Activated CD8-positive, alpha-beta memory T cell treated with anti-CD3 and anti-CD28 coated beads, Interleukin-2, amount 50 U/mL, for 4 hours (primary cell): Measurements from ENCODE around the gene DBP.
A peak's percentile ranks its signal among the peaks of the same experiment; 100 is the strongest.
"Not testable (repeated sequence)": the region's sequence is repeated elsewhere in the genome, so short reads cannot be mapped to it uniquely, and the experiment has no call there.

Experiments
- DNase-seq: peaks from one replicate; pipeline ENCODE4 v3.0.0-alpha.2; 2020

DBP gene, protein sequence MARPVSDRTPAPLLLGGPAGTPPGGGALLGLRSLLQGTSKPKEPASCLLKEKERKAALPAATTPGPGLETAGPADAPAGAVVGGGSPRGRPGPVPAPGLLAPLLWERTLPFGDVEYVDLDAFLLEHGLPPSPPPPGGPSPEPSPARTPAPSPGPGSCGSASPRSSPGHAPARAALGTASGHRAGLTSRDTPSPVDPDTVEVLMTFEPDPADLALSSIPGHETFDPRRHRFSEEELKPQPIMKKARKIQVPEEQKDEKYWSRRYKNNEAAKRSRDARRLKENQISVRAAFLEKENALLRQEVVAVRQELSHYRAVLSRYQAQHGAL

DNA sequence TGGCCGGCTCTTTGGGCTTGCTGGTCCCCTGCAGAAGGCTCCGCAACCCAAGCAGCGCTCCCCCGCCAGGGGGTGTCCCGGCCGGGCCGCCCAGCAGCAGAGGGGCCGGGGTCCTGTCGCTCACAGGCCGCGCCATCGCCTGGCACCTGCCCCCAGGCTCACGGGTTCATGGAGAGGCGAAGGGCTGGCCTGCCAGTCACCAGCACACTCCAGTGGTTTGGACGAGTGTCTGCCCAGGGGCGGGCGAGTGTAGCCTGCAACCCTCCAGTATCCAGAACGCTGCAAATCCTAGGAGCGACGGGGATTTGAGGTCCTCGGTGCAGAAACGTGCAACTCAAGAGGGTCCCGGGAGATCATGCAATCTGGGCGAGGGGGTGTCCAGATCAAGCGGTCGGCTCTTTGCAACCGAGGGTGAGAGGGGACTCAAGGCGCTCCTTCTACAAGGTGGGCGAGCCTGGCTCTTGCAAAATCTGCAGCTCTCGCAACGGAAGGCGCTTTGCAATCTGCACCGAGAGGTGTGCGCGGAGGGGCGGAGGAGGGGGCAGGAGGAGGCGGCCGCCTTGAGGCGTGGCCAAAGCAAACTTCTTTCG, at the start of gene DBP:
Gene DBP, minus strand, starts transcription at position 521 of the 590 bp plus-strand sequence. Its CDS starts 385 bp downstream, at position 136.
- DNase-seq = peak; percentile 52

DNA sequence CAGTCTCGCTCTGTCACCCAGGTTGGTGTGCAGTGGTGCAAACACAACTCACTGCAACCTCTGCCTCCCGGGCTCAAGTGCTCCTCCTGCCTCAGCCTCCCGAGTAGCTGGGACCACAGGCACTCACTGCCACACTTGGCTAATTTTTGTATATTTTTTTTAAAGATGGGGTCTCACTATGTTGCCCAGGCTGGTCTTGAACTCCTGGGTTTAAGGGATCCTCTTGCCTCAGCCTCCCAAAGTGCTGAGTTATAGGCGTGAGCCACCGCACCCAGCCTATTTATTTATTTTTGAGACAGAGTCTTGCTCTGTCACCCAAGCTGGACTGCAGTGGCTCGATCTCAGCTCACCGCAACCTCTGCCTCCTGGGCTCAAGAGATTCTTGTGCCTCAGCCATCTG, 49.5 kb upstream of the DBP start:
- DNase-seq = not testable (repeated sequence)

DNA sequence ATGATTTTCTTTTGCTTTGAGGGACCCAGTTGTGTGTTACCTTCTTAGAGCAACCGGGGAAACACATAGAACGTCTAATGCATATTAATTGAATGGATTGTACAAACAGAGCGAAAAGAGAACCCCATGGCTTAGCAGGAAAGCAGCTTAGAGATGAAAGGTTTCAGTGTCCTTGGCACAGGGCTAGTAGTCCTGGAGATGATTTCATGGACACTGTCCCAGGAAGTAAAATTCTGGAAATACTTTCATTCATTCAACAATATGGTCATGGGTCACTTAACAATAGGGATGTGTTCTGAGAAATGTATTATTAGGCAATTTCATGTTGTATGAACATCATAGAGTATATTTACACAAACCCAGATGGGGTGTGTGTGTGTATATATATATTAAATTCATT, 48.9 kb upstream of the DBP start:
- no peak for DNase-seq

DNA sequence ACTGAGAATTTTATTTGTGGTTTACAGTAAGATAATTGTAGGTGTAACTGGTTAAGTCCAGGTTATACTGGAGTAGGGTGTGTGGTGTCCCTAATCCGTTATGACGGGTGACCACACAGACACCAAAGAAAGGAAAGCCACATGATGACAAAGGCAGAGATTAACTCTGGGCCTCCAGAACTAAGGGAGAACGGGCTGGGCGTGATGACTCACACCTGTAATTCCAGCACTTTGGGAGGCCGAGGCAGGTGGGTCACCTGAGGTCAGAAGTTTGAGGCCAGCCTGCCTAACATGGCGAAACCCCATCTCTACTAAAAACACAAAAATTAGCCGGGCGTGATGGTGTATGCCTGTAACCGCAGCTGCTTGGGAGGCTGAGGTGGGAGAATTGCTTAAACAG, 48.4 kb upstream of the DBP start:
- DNase-seq = no peak

DNA sequence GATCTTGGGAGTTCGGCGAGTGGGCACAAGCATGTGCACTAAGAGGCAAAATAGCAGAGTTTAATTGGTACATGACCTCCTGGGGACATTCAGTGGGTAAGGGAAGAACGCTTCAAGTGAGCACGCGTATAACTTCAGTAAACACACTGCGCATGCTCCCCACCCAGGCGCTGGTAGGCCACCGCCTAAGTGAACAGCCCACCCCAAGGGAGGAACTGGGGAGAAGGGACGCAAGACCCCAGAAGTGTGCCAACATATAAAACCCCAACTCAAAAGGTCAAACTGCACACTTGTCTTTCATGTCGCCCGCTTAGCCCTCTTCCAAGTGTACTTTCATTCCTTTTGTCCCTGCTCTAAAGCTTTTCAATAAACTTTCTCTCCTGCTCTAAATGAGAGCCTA, 46.2 kb upstream of the DBP start:
- peak; percentile 43 for DNase-seq

DNA sequence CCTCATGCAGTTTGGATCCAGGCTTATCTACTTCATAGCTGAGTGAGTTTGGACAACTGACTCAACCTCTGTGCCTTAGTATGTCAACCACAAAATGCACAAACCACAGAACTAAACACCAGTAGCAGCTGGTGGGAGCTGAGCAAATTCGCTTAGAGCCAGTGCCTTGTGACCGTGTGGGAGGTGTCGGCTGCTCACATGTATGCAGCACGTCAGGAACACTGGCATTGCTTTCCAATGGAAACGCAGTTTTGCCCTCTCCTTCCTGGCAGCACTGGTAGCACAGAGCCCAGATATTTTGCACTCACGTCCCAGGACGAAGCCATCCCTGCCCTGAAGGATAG, 43.9 kb upstream of the DBP start:
- no peak for DNase-seq

DNA sequence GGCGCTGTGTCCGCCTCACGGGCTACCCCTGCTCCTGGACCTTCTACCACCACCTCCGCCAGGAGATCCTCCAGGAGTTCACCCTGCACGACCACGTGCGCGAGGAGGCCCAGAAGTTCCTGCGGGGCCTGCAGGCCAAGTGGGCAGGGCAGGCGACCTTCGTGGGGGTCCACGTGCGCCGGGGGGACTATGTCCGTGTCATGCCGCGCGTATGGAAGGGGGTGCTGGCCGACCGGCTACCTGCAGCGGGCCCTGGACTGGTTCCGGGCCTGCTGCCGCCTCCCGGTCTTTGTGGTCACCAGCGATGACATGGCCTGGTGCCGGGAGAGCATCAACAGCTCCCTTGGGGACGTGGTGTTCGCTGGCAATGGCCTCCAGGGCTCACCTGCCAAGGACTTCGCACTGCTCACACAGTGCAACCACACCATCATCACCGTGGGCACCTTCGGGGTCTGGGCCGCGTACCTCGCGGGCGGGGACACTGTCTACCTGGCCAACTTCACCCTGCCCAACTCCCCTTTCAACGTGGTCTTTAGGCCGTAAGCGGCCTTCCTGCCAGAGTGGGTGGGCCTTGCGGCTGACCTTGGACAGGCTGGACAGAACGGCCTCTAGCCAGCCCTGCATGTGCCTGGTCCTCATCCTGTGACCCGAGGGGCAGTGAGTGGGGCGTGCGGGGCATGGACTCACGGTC, 43.4 kb upstream of the DBP start:
- no peak for DNase-seq

DNA sequence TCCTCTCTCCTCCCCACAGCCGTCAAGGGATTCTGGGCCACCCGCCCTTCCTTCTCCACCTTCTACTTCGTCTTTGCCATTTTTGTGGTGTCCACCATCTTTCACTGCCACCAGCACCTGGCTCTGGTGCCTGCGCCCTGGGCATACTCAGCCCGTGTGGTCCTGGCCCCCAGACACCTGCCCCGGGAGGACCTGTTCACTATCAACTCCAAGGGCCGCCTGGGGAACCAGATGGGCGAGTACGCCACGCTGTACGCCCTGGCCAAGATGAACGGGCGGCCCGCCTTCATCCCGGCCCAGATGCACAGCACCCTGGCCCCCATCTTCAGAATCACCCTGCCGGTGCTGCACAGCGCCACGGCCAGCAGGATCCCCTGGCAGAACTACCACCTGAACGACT, 42.8 kb upstream of the DBP start:
- DNase-seq = not testable (repeated sequence)

DNA sequence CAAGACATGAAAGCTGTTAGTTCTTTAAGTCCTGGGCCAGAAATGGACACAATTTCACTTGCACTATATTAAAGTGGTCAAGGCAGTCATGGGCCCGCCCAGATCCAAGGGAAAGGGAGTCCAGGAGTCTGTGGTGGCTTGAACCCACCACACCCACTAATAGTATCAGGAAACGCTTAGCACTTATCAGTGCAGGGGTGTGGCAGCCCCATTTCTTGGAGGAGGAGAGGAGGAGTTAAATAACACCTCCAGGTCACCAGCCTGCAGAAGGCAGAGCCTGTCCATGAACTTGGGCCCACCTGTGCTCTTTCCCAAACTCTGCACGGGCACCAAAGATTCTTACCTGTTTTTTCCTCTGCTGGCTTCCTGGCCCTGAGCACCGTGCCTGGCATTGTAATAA, 41.0 kb upstream of the DBP start:
- DNase-seq = no peak

DNA sequence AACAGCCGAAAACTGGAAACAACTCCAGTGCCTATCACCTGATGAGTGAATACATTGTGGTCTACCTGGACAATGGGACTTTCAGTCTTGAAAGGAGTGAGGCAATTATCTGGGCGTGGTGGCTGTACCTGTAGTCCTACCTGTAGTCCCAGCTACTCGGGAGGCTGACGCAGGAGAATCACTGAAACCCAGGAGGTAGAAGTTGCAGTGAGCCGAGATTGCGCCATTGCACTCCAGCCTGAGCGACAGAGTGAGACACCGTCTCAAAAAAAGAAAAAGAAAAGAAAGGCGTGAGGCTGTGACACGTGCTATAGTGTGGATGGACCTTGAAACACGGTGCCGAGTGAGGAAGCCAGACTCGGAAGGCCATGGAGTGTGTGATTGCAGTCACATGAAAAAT, 39.7 kb upstream of the DBP start:
- DNase-seq = no peak

DNA sequence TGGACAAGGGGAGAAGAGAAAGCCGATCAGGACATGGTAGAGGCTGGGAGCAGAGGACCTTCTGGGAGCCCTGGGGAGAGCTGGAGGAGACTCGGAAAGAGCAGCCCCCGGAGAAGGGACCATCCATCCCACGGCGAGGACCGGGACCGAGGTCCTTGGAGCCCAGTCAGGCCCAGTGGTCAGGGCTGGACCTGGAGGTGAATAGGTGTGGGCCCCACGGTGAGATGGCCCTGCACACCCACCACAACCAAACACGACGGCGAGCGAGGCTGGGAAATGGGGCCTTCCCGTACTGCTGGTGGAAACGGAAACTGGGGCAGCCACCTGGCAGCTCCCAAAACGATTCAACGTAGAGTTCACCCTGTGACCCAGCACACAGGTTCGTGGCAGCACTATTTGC, 39.3 kb upstream of the DBP start:
- DNase-seq = no peak

DNA sequence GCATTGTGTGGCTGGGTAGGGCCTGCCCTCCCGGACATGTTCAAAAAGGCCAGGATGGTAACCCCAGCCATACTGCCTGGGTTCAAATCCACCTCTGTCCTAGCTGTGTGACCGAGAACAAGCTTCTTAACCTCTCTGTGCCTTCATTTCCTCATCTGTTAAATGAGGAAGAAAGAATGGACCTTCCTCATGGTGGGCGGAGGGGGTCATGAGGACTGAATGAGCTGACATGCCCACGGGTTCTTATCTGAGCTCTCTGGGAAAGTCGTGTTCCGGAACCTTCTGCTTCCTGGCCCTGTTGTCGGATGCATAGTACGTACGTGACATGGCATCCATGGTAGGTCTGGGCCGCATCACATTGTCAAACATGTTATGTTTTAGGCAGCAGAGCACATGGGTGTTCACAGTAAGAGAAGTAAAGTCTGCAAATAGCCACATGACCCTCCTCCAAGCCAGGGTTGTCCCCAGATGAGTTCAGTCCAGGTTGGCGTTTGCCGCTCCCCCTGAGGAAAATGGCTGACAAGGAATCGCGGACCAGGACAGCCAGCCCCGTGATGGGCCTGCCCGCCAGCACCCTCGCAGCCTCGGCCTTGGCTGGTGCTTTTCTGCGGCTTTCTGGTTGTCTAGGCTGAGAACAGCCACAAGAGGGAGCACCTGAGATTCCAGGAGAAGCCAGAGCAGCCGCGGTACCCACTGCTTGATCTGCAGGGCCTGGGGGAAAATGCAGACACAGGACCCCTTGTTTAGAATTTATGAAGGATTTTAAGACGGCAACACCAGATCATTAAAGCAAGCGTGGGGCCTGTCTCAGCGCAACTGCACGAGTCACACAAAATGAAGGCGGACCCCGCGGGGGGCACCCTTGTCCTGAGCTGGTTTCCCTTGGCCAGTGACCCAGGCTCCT, 38.0 kb upstream of the DBP start:
- DNase-seq = peak; percentile 71

DNA sequence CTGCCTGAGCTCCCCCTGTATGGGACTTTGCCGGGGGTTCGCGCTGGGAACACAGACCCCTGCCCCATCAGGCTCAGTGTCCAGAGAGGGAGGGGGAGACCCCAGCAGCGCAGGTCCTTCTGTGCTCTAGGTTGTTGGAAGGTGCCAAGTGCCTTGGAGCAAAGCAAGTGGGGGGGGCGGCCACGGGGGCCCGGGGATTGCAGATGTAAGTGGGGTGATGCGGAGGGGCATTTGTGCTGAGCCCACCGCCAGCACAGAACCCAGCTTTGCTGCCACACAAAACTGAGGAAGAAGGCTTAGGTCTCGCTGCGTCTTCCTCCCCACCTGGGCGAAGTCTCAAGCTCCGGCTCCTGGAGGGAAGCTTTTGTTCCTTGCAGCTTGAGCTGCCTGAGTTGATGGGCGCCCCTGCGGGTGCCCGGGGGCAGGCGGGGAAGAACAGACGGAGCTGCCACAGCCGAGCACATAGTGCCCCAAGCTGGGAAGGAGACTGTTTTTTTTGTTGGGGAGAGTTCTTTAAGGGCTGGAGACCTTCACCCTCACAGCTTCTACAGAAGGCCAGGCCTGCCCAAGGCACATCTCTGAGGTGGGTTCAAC, 37.1 kb upstream of the DBP start:
- no peak for DNase-seq

DNA sequence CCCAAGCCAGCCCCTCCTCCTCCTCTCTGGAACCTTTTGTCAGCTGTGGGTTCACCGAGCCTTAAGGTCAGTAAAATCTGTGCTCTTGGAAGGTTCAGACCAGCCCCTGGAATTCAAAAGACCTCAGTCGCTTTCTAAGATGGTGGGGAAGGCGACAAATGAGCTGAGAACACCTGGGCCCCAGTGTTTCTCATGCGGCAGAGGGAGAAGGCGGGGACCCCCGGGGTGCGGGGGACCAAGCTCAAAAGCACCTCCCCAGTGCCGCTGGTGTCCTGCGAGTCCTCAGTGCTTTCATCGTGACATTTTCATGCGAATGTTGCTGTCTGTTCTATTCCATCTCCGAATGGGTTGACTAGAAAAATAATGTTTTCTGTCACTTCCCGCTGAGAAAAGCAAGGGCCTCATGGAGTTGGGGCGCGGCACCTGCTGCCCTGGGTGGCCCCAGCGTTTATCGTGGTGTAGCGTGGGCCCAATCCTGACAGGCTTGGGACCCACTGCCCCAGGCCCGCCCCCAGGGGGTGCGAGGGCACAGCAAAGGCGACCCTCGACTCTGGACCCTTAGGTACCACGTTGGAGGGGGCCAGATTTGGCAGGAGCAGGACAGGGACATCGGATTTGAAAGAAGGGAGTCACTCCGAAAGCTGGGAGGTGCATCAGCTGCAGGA, 36.4 kb upstream of the DBP start:
- DNase-seq = no peak

DNA sequence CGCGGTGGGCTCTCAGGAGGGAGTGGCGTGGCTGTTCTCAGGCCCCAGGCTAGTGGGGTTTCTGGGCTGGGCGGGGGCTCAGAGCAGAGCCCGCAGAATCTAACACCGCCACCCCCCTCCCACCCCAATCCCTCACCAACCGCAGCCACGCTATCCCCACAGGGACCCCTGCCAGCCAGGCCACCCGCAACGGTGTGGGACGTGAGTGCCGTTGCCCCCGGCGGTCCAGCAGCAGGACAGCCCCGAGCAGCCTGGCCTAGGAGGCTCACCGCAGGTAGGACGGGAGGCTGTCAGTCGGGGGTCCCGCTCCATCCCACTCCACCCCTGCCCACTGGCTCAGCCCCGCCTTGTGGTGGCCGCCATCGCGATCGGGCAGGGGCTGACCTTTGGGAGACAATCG, 35.8 kb upstream of the DBP start, which contains the start of gene NTN5:
Gene NTN5, minus strand, starts transcription at position 24 of the 400 bp plus-strand sequence. CDS start 2,031 bp downstream, outside the sequence.
- no peak for DNase-seq

DNA sequence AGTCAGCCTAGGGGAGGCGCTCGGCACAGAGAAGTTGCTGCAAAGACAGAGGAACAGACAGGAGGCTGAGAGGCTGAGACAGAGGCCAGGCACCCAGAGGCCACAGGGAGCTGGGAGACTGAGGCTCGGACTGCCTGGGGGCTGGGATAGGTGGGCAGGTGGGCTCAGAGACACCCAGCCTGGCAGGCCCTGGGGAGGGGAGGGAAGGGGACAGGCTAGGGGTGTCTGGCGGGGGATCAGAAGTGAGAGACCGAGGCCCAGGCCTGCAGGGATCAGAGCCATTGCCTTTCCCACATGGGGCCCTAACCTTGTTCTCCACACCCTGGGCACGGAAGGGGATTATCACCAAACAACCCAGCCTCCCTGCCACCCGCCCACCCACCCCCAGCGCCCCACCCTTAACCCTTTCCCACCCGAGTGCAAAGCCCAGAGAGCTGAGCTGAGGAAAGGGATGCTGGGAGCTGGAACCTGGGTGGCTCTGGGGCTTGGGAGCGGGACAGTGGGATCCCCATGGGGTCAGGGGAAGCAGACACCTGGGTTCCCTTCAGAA, 34.3 kb upstream of the DBP start:
- DNase-seq = no peak

DNA sequence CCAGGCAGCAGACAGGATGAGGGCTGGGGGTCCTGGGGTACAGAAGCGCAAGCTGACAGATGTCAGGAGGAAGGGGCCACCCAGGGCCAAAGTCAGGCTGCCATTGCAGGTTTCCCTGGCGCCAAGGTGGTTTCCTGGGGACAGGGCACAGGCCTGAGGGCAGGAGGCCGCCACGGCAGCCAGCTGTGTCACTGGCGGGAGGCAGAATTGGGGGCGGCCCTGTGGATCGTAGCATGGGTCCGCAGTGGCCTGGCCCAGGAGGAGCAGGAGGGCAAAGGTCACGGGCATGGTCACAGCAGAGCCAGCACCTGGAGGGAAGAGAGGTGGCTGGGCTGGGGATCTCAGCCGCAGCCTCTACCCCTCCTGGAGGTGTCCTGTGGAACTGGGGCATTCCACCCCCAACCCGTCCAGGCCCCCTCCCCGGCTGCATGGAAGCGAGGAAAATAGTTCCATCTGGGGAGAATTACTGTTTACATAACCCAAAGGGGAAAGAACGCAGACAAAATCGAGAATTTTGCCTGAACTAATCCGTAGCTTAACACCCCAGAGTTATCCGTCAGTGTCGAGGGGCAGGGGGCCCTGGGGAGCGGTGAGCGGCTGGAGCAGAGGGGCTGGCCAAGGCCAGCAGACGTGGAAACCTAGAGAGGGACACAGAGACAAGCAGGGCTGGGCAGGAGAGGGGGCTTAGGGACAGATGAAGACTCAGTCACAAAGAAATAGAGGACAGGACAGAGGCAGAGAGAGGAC, 33.7 kb upstream of the DBP start:
- no peak for DNase-seq

DNA sequence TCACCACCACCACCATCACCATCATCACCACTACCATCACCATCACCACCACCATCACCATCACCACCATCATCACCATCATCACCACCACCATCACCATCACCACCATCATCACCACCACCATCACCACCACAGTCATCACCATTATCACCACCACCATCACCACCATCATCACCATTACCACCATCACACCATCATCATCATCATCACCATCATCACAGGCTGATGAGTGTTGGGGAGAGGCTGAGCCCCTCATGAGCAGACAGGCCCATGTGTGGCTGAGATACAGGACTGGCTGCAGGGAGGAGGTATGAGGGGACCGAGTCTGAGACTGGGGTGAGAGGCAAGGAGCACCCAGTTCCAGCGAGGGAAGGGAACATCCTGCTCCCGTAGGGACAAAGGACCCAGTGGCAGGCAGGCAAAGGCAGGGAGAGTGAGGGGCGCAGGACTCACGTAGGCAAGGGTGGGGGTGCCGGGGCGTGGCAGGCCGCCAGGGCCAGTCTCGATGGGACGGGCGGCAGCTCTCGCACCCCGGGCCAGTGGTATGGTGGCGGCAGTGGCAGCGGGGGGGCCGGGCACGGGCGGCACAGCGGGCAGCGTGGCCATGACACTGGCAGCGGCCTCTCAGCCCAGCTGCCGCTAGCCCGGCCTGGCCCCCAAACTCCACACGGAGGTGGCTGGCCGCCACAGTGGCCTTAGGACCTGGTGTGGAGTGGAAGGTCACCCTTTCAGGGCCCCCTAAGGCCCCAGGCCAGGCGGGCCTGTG, 32.9 kb upstream of the DBP start:
- DNase-seq = no peak

DNA sequence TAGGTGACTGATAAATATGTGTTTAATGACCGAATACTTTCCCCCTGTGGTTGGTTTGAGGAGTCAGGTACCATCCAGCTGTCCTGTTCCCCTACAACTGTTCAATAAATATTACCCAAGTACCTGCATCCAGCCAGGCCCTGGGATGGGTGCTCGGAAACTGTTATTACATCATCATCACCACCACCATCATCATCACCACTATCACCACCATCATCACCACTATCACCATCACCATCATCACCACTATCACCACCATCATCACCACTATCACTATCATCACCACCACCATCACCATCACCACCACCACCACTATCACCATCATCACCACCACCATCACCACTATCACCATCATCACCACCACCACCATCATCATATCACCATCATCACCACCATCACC, 31.6 kb upstream of the DBP start:
- DNase-seq = no peak

DNA sequence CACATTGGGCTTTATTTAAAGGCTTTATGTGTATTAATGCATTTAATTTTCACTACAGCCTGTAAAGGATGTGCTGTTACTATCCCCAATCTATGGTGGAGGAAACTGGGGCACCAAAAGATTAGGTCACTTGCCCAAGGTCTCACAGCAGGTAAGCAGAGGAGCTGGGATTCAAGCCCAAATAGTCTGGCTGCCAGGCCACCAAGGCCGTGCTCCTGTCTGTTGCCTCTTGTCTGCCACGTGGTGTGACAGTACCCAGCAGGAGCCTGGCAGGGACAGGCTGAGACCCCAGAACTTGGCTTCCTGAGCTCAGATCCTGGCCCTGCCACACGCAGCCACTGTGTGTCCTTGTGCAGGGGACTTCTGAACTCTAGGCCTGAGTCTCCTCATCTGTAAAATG, 31.2 kb upstream of the DBP start:
- DNase-seq = no peak
